Neuron (in vitro differentiated cells): ENCODE results near the gene OSER1.

ENCODE experiments used
- H2AFZ ChIP-seq: one replicate; pipeline ENCODE4 v1.6.1; 2013; ENCODE audit warnings: low read depth, mild to moderate bottlenecking, inconsistent platforms, low read length, moderate library complexity
- H3K27me3 ChIP-seq: one replicate; pipeline ENCODE4 v1.6.1; 2013; ENCODE audit warnings: low read length; ENCODE audit not compliant: insufficient read depth
- H3K36me3 ChIP-seq: one replicate; pipeline ENCODE4 v1.6.1; 2013; ENCODE audit warnings: low read length; ENCODE audit not compliant: insufficient read depth
- H3K4me1 ChIP-seq: one replicate; pipeline ENCODE4 v1.6.1; 2013; ENCODE audit warnings: low read length; ENCODE audit not compliant: insufficient read depth
- H3K4me3 ChIP-seq: 2 replicates; pipeline ENCODE4 v1.5.1; 2013; ENCODE audit warnings: mild to moderate bottlenecking, low read length, moderate library complexity
- H3K9me3 ChIP-seq: one replicate; pipeline ENCODE4 v1.6.1; 2013; ENCODE audit warnings: low read length

The OSER1 gene

GRCh38 chr20:44153636-44154043 lies 56.9 kb downstream of the OSER1 start:
- Histone ChIP-seq H3K9me3 (no peaks in the 10 kb centered on the region), H3K4me3 (no peak overlapping the region), H3K36me3 (no peaks in the 10 kb centered on the region), H2AFZ (no peak overlapping the region), H3K27me3 (no peaks in the 10 kb centered on the region), H3K4me1 (peaks cover 23% of the 10 kb centered on the region)

GRCh38 chr20:44151621-44152416 lies 58.8 kb downstream of the OSER1 start:
- H3K4me3 ChIP-seq = no peak overlapping the region
- H2AFZ ChIP-seq = no peak overlapping the region
- no peaks in the 10 kb centered on the region for H3K36me3 ChIP-seq
- H3K27me3 ChIP-seq = no peaks in the 10 kb centered on the region
- no peaks in the 10 kb centered on the region for H3K9me3 ChIP-seq
- peaks cover 11% of the 10 kb centered on the region for H3K4me1 ChIP-seq

- no peaks in the 10 kb centered on the region for H3K36me3 ChIP-seq
- no peaks in the 10 kb centered on the region for H3K9me3 ChIP-seq
- H3K27me3 ChIP-seq = peaks cover 2% of the 10 kb centered on the region
Observed at GRCh38 chr20:44146272-44146671, 64.3 kb downstream of the OSER1 start.

More at GRCh38 chr20:44146272-44146671, 64.3 kb downstream of the OSER1 start:
- H3K4me3 ChIP-seq = no peak overlapping the region
- no peaks in the 10 kb centered on the region for H3K4me1 ChIP-seq
- no peak overlapping the region for H2AFZ ChIP-seq
